B cell (primary cell): ENCODE data around the gene APCDD1L. TPM values are rescaled to one million over a fixed set of nuclear protein-coding genes. Genes with fewer than 3 reads are reported as not detected.

Experiments used
- ATAC-seq: fragments of 200-7000 bp; cut with Tn5 transposase; one replicate; pipeline ENCODE4 v1.10.0; 2021; ENCODE audit warnings: low read depth, mild to moderate bottlenecking, moderate number of reproducible peaks, moderate library complexity
- CTCF ChIA-PET: fragments of 350-600 bp; sonication (Branson Sonifier 250); formaldehyde crosslinking; loops from one replicate; lab custom pipeline; 2021; ENCODE audit warnings: antibody characterized with exemption, inconsistent platforms; lab: Charles Lee
- POLR2A ChIA-PET: fragments of 350-600 bp; sonication (Branson Sonifier 250); formaldehyde crosslinking; loops from one replicate; lab custom pipeline; 2021; ENCODE audit warnings: antibody characterized with exemption; lab: Charles Lee
- DNase-seq: peaks from one replicate; pipeline ENCODE4 v3.0.0; 2013
- H2AFZ ChIP-seq: 2 replicates; pipeline ENCODE4 v1.6.1; 2012; ENCODE audit warnings: mild to moderate bottlenecking, low read depth, low read length; ENCODE audit not compliant: insufficient read depth, poor library complexity, severe bottlenecking
- H3K27ac ChIP-seq, 2 donors: 1 replicate in 1 of 2; 2 replicates in 1 of 2; pipeline ENCODE4 v1.5.1; 2012 to 2013; ENCODE audit warnings: low read length in 2 of 2, mild to moderate bottlenecking in 2 of 2, moderate library complexity in 1 of 2
- H3K27me3 ChIP-seq, 4 experiments: fragments of 200-600 bp in 1 of 4; sonication (generic) in 1 of 4; replicated peaks in 1 of 4; 1 replicate in 2 of 4; 2 replicates in 2 of 4; pipeline versions ENCODE4 v1.6.1 to v1.7.0; 2013 to 2016; ENCODE audit warnings: low read length in 3 of 4, mild to moderate bottlenecking in 2 of 4, mixed read lengths in 1 of 4, moderate library complexity in 1 of 4; ENCODE audit not compliant: insufficient read depth in 4 of 4, control insufficient read depth in 3 of 4; ENCODE audit errors: control extremely low read depth in 1 of 4
- H3K36me3 ChIP-seq, 2 experiments: replicated peaks in 1 of 2; 1 replicate in 1 of 2; 2 replicates in 1 of 2; pipeline versions ENCODE4 v1.6.1 to v1.7.1; 2013; ENCODE audit warnings: low read length in 1 of 2; ENCODE audit not compliant: insufficient read depth in 2 of 2, control insufficient read depth in 1 of 2; ENCODE audit errors: control extremely low read depth in 1 of 2, extremely low read depth in 1 of 2
- H3K4me1 ChIP-seq, 2 donors: fragments of 200-600 bp in 1 of 2; sonication (generic) in 1 of 2; 1 replicate in 1 of 2; 2 replicates in 1 of 2; pipeline versions ENCODE4 v1.5.1 to v1.6.1; 2013 to 2017; ENCODE audit warnings: low read length in 2 of 2; ENCODE audit not compliant: control insufficient read depth in 2 of 2, insufficient read depth in 2 of 2
- H3K4me2 ChIP-seq: replicated peaks from 2 replicates; pipeline ENCODE3; 2012; ENCODE audit warnings: mild to moderate bottlenecking, low read depth, low read length; ENCODE audit not compliant: poor library complexity, severe bottlenecking
- H3K4me3 ChIP-seq, 5 experiments: fragments of 200-600 bp in 1 of 5; sonication (generic) in 1 of 5; 1 replicate in 3 of 5; 2 replicates in 2 of 5; pipeline versions ENCODE4 v1.5.1 to v1.7.0; 2011 to 2016; ENCODE audit warnings: low read length in 4 of 5, mild to moderate bottlenecking in 4 of 5, low read depth in 2 of 5, control low read depth in 1 of 5, moderate library complexity in 1 of 5; ENCODE audit not compliant: insufficient read depth in 1 of 5; ENCODE audit errors: control extremely low read depth in 1 of 5, extremely low read depth in 1 of 5
- H3K79me2 ChIP-seq: fragments of 200-600 bp; sonication (generic); one replicate; pipeline ENCODE4 v1.6.0; 2016; ENCODE audit warnings: low read length; ENCODE audit not compliant: control insufficient read depth, insufficient read depth
- H3K9ac ChIP-seq: fragments of 200-600 bp; sonication (generic); 2 replicates; pipeline ENCODE4 v1.6.1; 2017; ENCODE audit warnings: mild to moderate bottlenecking, low read length, moderate library complexity
- H3K9me3 ChIP-seq, 3 donors: one replicate each; pipeline versions ENCODE4 v1.6.1 to v1.7.1; 2013; ENCODE audit warnings: low read length in 2 of 3; ENCODE audit not compliant: control insufficient read depth in 2 of 3, insufficient read depth in 1 of 3; ENCODE audit errors: control extremely low read depth in 1 of 3
- H4K20me1 ChIP-seq: 2 replicates; pipeline ENCODE4 v1.6.0; 2012; ENCODE audit warnings: mild to moderate bottlenecking, low read length; ENCODE audit not compliant: insufficient read depth, control insufficient read depth, poor library complexity, severe bottlenecking
- H3K27ac Mint-ChIP-seq: one replicate; pipeline ENCODE4 v1.8.0; 2021; ENCODE audit warnings: mixed read lengths
- H3K27me3 Mint-ChIP-seq: one replicate; pipeline ENCODE4 v1.8.0; 2021; ENCODE audit warnings: mixed read lengths
- H3K4me1 Mint-ChIP-seq: one replicate; pipeline ENCODE4 v1.8.0; 2021; ENCODE audit warnings: mixed read lengths
- H3K4me3 Mint-ChIP-seq: one replicate; pipeline ENCODE4 v1.8.0; 2021; ENCODE audit warnings: mixed read lengths
- H3K9me3 Mint-ChIP-seq: one replicate; pipeline ENCODE4 v1.8.0; 2022; ENCODE audit warnings: mixed read lengths; ENCODE audit not compliant: insufficient read depth
- EZH2 ChIP-seq: IDR thresholded peaks from 2 replicates; pipeline ENCODE4 v1.6.1; 2012; ENCODE audit warnings: borderline replicate concordance, low read depth, mild to moderate bottlenecking, moderate library complexity, low read length; ENCODE audit not compliant: insufficient read depth, poor library complexity, severe bottlenecking
- WGBS: methylation state at CpG from one replicate; pipeline ENCODE4 v1.1.5; 2013; ENCODE audit warnings: missing lambda C conversion rate; ENCODE audit not compliant: insufficient coverage; 5-methylcytosine and 5-hydroxymethylcytosine counted together
- intact Hi-C: fragments of 100-400 bp; cut with micrococcal nuclease; formaldehyde crosslinking; loops from one replicate; pipeline ENCODE4 v1.10.0; 2022
- polyA plus RNA-seq: library from polyadenylated mRNA; depleted of rRNA; stranded (reverse); fragments of >200 nt; gene quantifications from 2 replicates; pipeline ENCODE4 v1.2.3, GENCODE V29; 2012
- total RNA-seq, 2 donors: library from RNA; stranded (reverse); fragments of 120-200 nt in 1 of 2; gene quantifications; 1 replicate in 1 of 2; 2 replicates in 1 of 2; pipeline versions ENCODE4 v1.2.3 to v1.2.4, GENCODE V29; 2013 to 2022
- TF ChIP-seq, protein P1 (sequence below): fragments of 200-600 bp; IDR thresholded peaks from one replicate; pipeline ENCODE4 v1.8.0; 2022; ENCODE audit warnings: antibody characterized with exemption, mild to moderate bottlenecking

The APCDD1L gene
- total and polyA plus RNA-seq, 2 donors (not counting 1 experiment from before 2014, with no cell fraction given): not detected

DNA sequence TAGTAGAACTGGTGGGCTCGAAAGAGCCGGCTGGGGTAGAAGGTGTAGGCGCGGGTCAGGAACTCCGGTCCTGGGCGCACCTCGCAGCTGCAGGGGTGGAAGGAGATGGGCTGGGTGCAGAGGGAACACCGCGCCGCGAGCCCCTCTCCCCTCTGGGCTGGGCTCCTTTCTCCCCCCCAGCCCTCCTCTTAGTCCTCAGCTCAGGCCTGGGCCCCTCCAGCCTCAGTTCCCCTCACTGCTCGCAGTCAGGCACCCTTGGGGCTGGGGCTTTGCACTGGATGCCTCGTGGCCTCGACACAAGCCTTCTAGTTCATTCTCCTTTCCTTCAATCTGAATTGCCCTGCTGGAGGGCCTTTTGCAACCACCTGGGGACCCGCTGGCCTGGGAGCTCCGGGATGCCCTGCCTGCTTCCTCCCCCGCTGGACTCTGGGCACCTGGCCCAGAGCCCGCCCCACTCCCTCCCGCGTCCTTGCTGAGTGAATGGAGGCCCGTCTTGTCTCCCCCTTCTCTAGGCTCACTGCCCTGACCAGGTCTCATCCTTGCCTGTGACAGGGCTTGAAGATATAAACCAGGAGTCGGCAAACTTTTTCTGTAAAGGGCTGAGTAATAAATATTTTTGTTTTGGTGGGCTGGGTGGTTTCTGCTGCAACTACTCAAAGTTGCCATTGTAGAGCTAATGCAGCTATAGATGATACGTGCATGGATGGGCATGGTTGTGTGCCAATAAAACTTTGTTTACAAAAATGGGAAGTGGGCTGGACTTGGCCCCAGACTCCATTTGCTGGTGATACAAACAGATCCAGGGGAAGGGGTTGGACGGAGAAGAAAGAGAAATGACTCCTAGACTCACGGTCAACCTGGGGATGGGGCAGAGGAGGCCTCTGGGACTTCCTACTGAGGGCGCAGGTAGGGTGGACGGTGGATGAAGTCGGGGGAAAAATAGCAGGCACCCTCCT is 47.3 kb downstream of the APCDD1L start:
- no peak overlapping the region for H3K27ac ChIP-seq
- peaks cover 0 to 4% (median 0%) of the 10 kb centered on the region in 3 donors for H3K9me3 ChIP-seq
- H3K4me3 Mint-ChIP-seq: no peak overlapping the region
- POLR2A ChIA-PET: no interaction called here
- no peak overlapping the region for H3K9ac ChIP-seq
- ATAC-seq (no peak), DNase-seq (no peak)
- no peak overlapping the region for H3K27ac Mint-ChIP-seq
- WGBS: 87% methylated on average over 20 of the region's 28 CpGs
- no peak overlapping the region for H2AFZ ChIP-seq
- H3K4me1 ChIP-seq: no peaks in the 10 kb centered on the region
- H3K27me3 ChIP-seq: peaks cover 0 to 3% (median 0%) of the 10 kb centered on the region in 4 experiments
- no peak overlapping the region for H3K4me2 ChIP-seq
- H3K36me3 ChIP-seq: no peaks in the 10 kb centered on the region
- intact Hi-C loops: no loop called here
- no peaks in the 10 kb centered on the region for H4K20me1 ChIP-seq
- H3K9me3 Mint-ChIP-seq: no peaks in the 10 kb centered on the region
- CTCF ChIA-PET: no interaction called here
- TF ChIP-seq EZH2: no peak
- TF ChIP-seq, protein P1, sequence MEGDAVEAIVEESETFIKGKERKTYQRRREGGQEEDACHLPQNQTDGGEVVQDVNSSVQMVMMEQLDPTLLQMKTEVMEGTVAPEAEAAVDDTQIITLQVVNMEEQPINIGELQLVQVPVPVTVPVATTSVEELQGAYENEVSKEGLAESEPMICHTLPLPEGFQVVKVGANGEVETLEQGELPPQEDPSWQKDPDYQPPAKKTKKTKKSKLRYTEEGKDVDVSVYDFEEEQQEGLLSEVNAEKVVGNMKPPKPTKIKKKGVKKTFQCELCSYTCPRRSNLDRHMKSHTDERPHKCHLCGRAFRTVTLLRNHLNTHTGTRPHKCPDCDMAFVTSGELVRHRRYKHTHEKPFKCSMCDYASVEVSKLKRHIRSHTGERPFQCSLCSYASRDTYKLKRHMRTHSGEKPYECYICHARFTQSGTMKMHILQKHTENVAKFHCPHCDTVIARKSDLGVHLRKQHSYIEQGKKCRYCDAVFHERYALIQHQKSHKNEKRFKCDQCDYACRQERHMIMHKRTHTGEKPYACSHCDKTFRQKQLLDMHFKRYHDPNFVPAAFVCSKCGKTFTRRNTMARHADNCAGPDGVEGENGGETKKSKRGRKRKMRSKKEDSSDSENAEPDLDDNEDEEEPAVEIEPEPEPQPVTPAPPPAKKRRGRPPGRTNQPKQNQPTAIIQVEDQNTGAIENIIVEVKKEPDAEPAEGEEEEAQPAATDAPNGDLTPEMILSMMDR: no peak
- H3K4me1 Mint-ChIP-seq: no peaks in the 10 kb centered on the region
- no peak overlapping the region for H3K4me3 ChIP-seq
- H3K27me3 Mint-ChIP-seq: peaks cover 3% of the 10 kb centered on the region
- H3K79me2 ChIP-seq: no peaks in the 10 kb centered on the region
